G401.6 (cell line): ENCODE data around the gene SLC7A14.

Source experiments
- FAIRE-seq: peaks from 2 replicates; lab custom pipeline; 2012; peaks lifted over from hg19 to GRCh38; lab: Jason Lieb, UNC

SLC7A14 gene

GRCh38 chr3:170534227-170534626 is 51.6 kb downstream of the SLC7A14 start:
- FAIRE-seq = no peak

- no peak for FAIRE-seq
These were observed 53.3 kb downstream of the SLC7A14 start for GRCh38 chr3:170532573-170532972.

- no peak for FAIRE-seq
These were observed 54.1 kb downstream of the SLC7A14 start for GRCh38 chr3:170531657-170532335.

GRCh38 chr3:170531054-170531453 is 54.8 kb downstream of the SLC7A14 start:
- FAIRE-seq = no peak

- FAIRE-seq = no peak
These were observed 56.0 kb downstream of the SLC7A14 start for GRCh38 chr3:170529912-170530311.

- no peak for FAIRE-seq
These were observed 56.5 kb downstream of the SLC7A14 start for GRCh38 chr3:170529346-170529745.

- FAIRE-seq = no peak
These were observed 57.1 kb downstream of the SLC7A14 start for GRCh38 chr3:170528726-170529125.

- no peak for FAIRE-seq
These were observed 61.8 kb downstream of the SLC7A14 start for GRCh38 chr3:170524073-170524472.

- FAIRE-seq = no peak
These were observed 62.6 kb downstream of the SLC7A14 start for GRCh38 chr3:170523248-170523647.

GRCh38 chr3:170522201-170522600 is 63.7 kb downstream of the SLC7A14 start:
- no peak for FAIRE-seq

GRCh38 chr3:170520996-170521395 is 64.9 kb downstream of the SLC7A14 start:
- no peak for FAIRE-seq

- no peak for FAIRE-seq
These were observed 68.5 kb downstream of the SLC7A14 start for GRCh38 chr3:170517242-170517945.

- FAIRE-seq = no peak
These were observed 72.2 kb downstream of the SLC7A14 start for GRCh38 chr3:170513642-170514041.

GRCh38 chr3:170511371-170511770 is 74.5 kb downstream of the SLC7A14 start:
- FAIRE-seq = no peak

- FAIRE-seq = no peak
These were observed 77.0 kb downstream of the SLC7A14 start for GRCh38 chr3:170508839-170509238.

- no peak for FAIRE-seq
These were observed 77.6 kb downstream of the SLC7A14 start for GRCh38 chr3:170508291-170508690.

- FAIRE-seq = no peak
These were observed 78.8 kb downstream of the SLC7A14 start for GRCh38 chr3:170507063-170507462.

GRCh38 chr3:170506556-170506955 is 79.3 kb downstream of the SLC7A14 start:
- FAIRE-seq = no peak

- no peak for FAIRE-seq
These were observed 83.6 kb downstream of the SLC7A14 start for GRCh38 chr3:170502297-170502696.

GRCh38 chr3:170500995-170501394 is 84.9 kb downstream of the SLC7A14 start:
- FAIRE-seq = no peak

- FAIRE-seq = no peak
These were observed 85.4 kb downstream of the SLC7A14 start for GRCh38 chr3:170500462-170500861.

GRCh38 chr3:170499562-170500156 is 86.2 kb downstream of the SLC7A14 start:
- peak; percentile 34 for FAIRE-seq
